SU-DHL-6 (cell line): ENCODE data around the gene LCMT1.

Source experiments
- H2AFZ ChIP-seq: fragments of 200-600 bp; sonication (generic); 2 replicates; pipeline ENCODE4 v1.6.1; 2014; ENCODE audit warnings: low read depth, mild to moderate bottlenecking, moderate library complexity, mixed read lengths, antibody characterized with exemption, low read length; ENCODE audit not compliant: severe bottlenecking
- H3F3A ChIP-seq: fragments of 200-600 bp; shearing (Covaris generic); 2 replicates; pipeline ENCODE4 v1.6.0; 2016; ENCODE audit warnings: antibody characterized with exemption, mild to moderate bottlenecking; ENCODE audit not compliant: insufficient read depth
- H3K27ac ChIP-seq: fragments of 200-600 bp; sonication (generic); 2 replicates; pipeline ENCODE4 v1.5.1; 2016; ENCODE audit warnings: low read depth, mild to moderate bottlenecking, low read length, moderate library complexity, mixed read lengths
- H3K27me3 ChIP-seq: fragments of 200-600 bp; sonication (generic), shearing (Covaris generic); 2 replicates; pipeline ENCODE4 v1.6.0; 2014; ENCODE audit warnings: mild to moderate bottlenecking, low read length
- H3K36me3 ChIP-seq: fragments of 200-600 bp; sonication (generic); 2 replicates; pipeline ENCODE4 v1.6.1; 2014; ENCODE audit warnings: mild to moderate bottlenecking, low read length, mixed read lengths
- H3K4me2 ChIP-seq: fragments of 300-600, 200-600 bp; shearing (Covaris generic), sonication (generic); 2 replicates; pipeline ENCODE4 v1.6.0; 2014; ENCODE audit warnings: low read length, low read depth, mild to moderate bottlenecking; ENCODE audit not compliant: poor library complexity, severe bottlenecking
- H3K4me3 ChIP-seq: fragments of 200-600 bp; sonication (generic); 2 replicates; pipeline ENCODE4 v1.5.1; 2014; ENCODE audit warnings: antibody characterized with exemption, low read length, mild to moderate bottlenecking, mixed read lengths; ENCODE audit not compliant: insufficient read depth, poor library complexity, severe bottlenecking
- H3K79me2 ChIP-seq: fragments of 200-600 bp; sonication (generic); 2 replicates; pipeline ENCODE4 v1.6.1; 2014; ENCODE audit warnings: mild to moderate bottlenecking, low read length, moderate library complexity; ENCODE audit not compliant: insufficient read depth
- H3K9ac ChIP-seq: fragments of 200-600 bp; sonication (generic); 2 replicates; pipeline ENCODE4 v1.7.0; 2014; ENCODE audit warnings: mild to moderate bottlenecking, low read length
- H3K9me2 ChIP-seq: fragments of 200-600 bp; sonication (generic); replicated peaks from 2 replicates; pipeline ENCODE4 v1.6.1; 2014; ENCODE audit warnings: low read length; ENCODE audit not compliant: insufficient read depth
- H3K9me3 ChIP-seq: fragments of 200-600 bp; sonication (generic); 2 replicates; pipeline ENCODE4 v1.6.1; 2014; ENCODE audit warnings: low read length, mixed read lengths; ENCODE audit not compliant: insufficient read depth
- H4K20me1 ChIP-seq: fragments of 200-600 bp; sonication (generic); 2 replicates; pipeline ENCODE4 v1.6.1; 2014; ENCODE audit warnings: low read depth, mild to moderate bottlenecking, antibody characterized with exemption, low read length, moderate library complexity, mixed read lengths
- EZH2phosphoT487 ChIP-seq: fragments of 200-600 bp; sonication (generic), shearing (Covaris generic); conservative IDR thresholded peaks from 2 replicates; pipeline ENCODE4 v1.6.1; 2018; ENCODE audit warnings: mild to moderate bottlenecking, antibody characterized with exemption, low read length, moderate library complexity, mixed read lengths
- TF ChIP-seq, protein P1 (sequence below): fragments of 200-600 bp; sonication (generic); IDR thresholded peaks from one replicate; pipeline ENCODE4 v1.5.1; 2017; ENCODE audit warnings: antibody characterized with exemption, mild to moderate bottlenecking, low read length, moderate library complexity; ENCODE audit not compliant: insufficient read depth, poor library complexity, severe bottlenecking

The LCMT1 gene

DNA sequence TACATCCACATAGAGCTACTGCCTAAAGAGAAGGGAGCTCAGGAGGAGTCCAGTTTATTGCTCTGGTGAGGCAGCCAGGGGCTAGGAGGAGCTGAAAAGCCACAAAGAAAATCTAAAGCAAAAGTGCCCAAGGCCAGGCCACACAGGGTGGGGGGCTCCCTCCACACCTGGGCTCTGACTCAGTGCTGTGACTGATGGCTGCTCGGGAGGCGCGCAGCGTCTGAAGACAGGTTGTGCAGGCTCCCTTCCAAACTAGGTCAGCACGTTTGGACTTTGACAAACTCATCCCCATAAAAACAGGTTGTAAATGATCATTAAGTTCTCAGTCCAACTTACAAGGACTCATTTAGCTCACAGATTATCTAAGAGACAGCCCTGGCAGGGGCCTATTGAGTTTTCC lies 22.2 kb upstream of the LCMT1 start:
- no peaks in the 10 kb centered on the region for H4K20me1 ChIP-seq
- no peak overlapping the region for H3K27ac ChIP-seq
- H3K4me3 ChIP-seq: no peak overlapping the region
- no peaks in the 10 kb centered on the region for H3K79me2 ChIP-seq
- H3K27me3 ChIP-seq: no peaks in the 10 kb centered on the region
- H3F3A ChIP-seq: no peaks in the 10 kb centered on the region
- H3K36me3 ChIP-seq: no peaks in the 10 kb centered on the region
- no peak overlapping the region for H3K4me2 ChIP-seq
- H3K9me2 ChIP-seq: no peaks in the 10 kb centered on the region
- H2AFZ ChIP-seq: no peak overlapping the region
- H3K9ac ChIP-seq: no peak overlapping the region
- H3K9me3 ChIP-seq: no peaks in the 10 kb centered on the region
- TF ChIP-seq, protein P1, sequence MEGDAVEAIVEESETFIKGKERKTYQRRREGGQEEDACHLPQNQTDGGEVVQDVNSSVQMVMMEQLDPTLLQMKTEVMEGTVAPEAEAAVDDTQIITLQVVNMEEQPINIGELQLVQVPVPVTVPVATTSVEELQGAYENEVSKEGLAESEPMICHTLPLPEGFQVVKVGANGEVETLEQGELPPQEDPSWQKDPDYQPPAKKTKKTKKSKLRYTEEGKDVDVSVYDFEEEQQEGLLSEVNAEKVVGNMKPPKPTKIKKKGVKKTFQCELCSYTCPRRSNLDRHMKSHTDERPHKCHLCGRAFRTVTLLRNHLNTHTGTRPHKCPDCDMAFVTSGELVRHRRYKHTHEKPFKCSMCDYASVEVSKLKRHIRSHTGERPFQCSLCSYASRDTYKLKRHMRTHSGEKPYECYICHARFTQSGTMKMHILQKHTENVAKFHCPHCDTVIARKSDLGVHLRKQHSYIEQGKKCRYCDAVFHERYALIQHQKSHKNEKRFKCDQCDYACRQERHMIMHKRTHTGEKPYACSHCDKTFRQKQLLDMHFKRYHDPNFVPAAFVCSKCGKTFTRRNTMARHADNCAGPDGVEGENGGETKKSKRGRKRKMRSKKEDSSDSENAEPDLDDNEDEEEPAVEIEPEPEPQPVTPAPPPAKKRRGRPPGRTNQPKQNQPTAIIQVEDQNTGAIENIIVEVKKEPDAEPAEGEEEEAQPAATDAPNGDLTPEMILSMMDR: no peak
- no peak for TF ChIP-seq EZH2phosphoT487

DNA sequence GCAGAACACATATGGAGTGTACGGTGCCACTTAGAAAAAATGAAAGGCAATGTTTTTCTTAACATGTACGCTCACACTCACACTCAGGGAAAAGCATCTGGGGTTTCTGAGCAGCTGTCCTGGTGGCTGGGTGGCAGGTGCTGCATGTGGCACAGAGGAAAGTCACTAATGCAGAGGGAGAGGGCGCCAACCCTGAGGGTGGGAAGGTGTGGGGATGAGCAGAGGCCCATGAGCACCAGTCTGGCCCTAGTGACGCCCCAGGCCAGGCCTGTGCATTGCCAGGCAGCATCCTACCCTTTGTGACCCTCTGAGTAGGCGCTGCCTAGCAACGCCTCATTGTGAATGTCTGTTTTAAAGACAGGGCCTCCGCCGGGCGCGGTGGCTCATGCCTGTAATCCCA lies 19.1 kb upstream of the LCMT1 start:
- no peaks in the 10 kb centered on the region for H3K27me3 ChIP-seq
- H3K4me3 ChIP-seq: no peak overlapping the region
- H3K36me3 ChIP-seq: no peaks in the 10 kb centered on the region
- no peaks in the 10 kb centered on the region for H4K20me1 ChIP-seq
- H3K9me3 ChIP-seq: no peaks in the 10 kb centered on the region
- H3K4me2 ChIP-seq: no peak overlapping the region
- H2AFZ ChIP-seq: no peak overlapping the region
- H3K79me2 ChIP-seq: no peaks in the 10 kb centered on the region
- no peaks in the 10 kb centered on the region for H3F3A ChIP-seq
- TF ChIP-seq EZH2phosphoT487: no peak
- TF ChIP-seq, protein P1: no peak
- H3K27ac ChIP-seq: no peak overlapping the region
- H3K9me2 ChIP-seq: no peaks in the 10 kb centered on the region
- no peak overlapping the region for H3K9ac ChIP-seq

DNA sequence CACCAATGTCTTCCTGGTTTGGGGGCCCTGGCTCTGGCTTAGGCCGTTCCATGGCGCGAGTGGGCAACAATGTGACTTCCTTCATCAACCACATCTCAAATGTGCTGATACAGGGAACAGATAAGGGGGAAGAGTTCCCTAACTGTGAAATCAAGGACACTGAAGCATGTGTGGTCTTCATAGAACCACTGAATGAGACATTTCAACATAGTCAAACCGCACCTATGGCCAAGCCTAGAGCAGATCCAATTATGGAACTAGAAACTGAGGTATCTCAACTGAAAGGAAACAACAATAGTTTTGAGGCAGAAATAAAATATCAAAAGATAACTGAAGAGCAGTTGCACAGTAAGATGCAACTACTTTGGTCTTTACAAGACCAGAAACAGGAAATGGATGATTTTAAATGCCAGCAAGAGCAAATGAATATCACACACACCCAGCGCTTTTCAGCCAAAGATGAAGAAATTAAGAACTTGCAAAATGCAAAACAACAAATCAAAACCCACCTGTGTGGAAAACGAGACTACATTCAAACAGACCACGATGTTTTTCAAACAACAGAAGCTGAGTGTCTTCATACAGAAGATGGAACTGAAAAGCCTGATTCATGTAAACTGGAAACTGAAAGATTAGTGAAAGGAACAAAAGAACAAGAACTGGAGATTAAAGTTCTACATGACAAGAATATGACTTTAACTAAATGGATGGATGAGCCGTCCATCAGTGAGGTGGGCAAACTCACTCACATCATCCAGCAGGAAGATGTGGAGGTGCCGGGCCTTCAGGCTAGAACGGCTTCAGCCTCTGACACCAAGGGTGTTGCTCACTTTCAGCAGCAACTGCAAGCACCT lies 18.1 kb upstream of the LCMT1 start:
- no peak overlapping the region for H3K9ac ChIP-seq
- H3K27ac ChIP-seq: no peak overlapping the region
- no peak overlapping the region for H2AFZ ChIP-seq

More for the DNA sequence above, 18.1 kb upstream of the LCMT1 start:
- no peaks in the 10 kb centered on the region for H3K9me3 ChIP-seq
- H3K36me3 ChIP-seq: no peaks in the 10 kb centered on the region
- no peaks in the 10 kb centered on the region for H4K20me1 ChIP-seq
- no peaks in the 10 kb centered on the region for H3K9me2 ChIP-seq
- H3F3A ChIP-seq: no peaks in the 10 kb centered on the region
- H3K4me2 ChIP-seq: no peak overlapping the region
- TF ChIP-seq, protein P1: no peak
- TF ChIP-seq EZH2phosphoT487: no peak
- no peaks in the 10 kb centered on the region for H3K79me2 ChIP-seq
- no peak overlapping the region for H3K4me3 ChIP-seq
- no peaks in the 10 kb centered on the region for H3K27me3 ChIP-seq
